Cortex of kidney (tissue), 1 donor: ENCODE results near the gene HOXB3.

ENCODE experiments used
- DNase-seq: peaks from one replicate; lab custom pipeline; 2025; lab: John Stamatoyannopoulos, UW

HOXB3 gene

GRCh38 chr17:48589831-48590606 lies at the start of gene HOXB3:
TSS of gene HOXB3 (minus strand) at chr17:48590241. CDS start at chr17:48552474, 37,767 bp downstream.
- no peak for DNase-seq

GRCh38 chr17:48639136-48639535 lies 49.1 kb upstream of the HOXB3 start:
- DNase-seq, result no peak

- no peak for DNase-seq
These were observed 47.6 kb upstream of the HOXB3 start for GRCh38 chr17:48637323-48638260.

- DNase-seq, result no peak
These were observed 46.4 kb upstream of the HOXB3 start for GRCh38 chr17:48636177-48637018.

GRCh38 chr17:48634493-48635208 lies 44.6 kb upstream of the HOXB3 start:
- DNase-seq, result no peak

- DNase-seq, result no peak
These were observed 43.2 kb upstream of the HOXB3 start for GRCh38 chr17:48633266-48633677.

GRCh38 chr17:48632579-48633265 lies 42.7 kb upstream of the HOXB3 start:
- no peak for DNase-seq

GRCh38 chr17:48631693-48632578 lies 41.9 kb upstream of the HOXB3 start:
- DNase-seq, result no peak

GRCh38 chr17:48630925-48631692 lies 41.1 kb upstream of the HOXB3 start:
- DNase-seq, result no peak

- DNase-seq, result no peak
These were observed 40.2 kb upstream of the HOXB3 start for GRCh38 chr17:48630009-48630924.

- DNase-seq, result no peak
These were observed 39.3 kb upstream of the HOXB3 start for GRCh38 chr17:48629411-48629759.

- DNase-seq, result no peak
These were observed 38.8 kb upstream of the HOXB3 start for GRCh38 chr17:48628649-48629410.

- no peak for DNase-seq
These were observed 37.8 kb upstream of the HOXB3 start for GRCh38 chr17:48627623-48628521.

- no peak for DNase-seq
These were observed 37.1 kb upstream of the HOXB3 start for GRCh38 chr17:48627118-48627597.

GRCh38 chr17:48626245-48627117 lies 36.4 kb upstream of the HOXB3 start, which contains the start of gene HOXB9:
TSS of gene HOXB9 (minus strand) at chr17:48626358. CDS start at chr17:48626269, 89 bp downstream.
- DNase-seq, result no peak
